Measurements from ENCODE around the gene FAM168B. TPM values are rescaled to one million over a fixed set of nuclear protein-coding genes. Genes with fewer than 3 reads are reported as not detected.

The FAM168B gene
- polyA plus RNA-seq, 1 experiment = 84.3 TPM

- DNase-seq (ENCODE audit: low read depth, low spot score) = no peak
- CTCF ChIA-PET = no interaction called here
- peaks cover 11% of the 10 kb centered on the region for H3K27me3 ChIP-seq (ENCODE audit: control insufficient read depth, insufficient read depth, low read length)
- no peak overlapping the region for H3K4me3 ChIP-seq (ENCODE audit: low read depth, low read length)
- H3K27ac ChIP-seq (ENCODE audit: low read depth, low read length) = no peak overlapping the region
- H3K9me3 ChIP-seq (ENCODE audit: control insufficient read depth, insufficient read depth, low read length) = no peaks in the 10 kb centered on the region; the same call in 1 of the 2 replicates
- POLR2A ChIA-PET = no interaction called here
- TF ChIP-seq CTCF (IDR thresholded peaks at IDR 0.05; ENCODE audit: low read depth, low read length) = no peak
These were observed 49.0 kb downstream of the FAM168B start for GRCh38 chr2:131044075-131044756.

DNA sequence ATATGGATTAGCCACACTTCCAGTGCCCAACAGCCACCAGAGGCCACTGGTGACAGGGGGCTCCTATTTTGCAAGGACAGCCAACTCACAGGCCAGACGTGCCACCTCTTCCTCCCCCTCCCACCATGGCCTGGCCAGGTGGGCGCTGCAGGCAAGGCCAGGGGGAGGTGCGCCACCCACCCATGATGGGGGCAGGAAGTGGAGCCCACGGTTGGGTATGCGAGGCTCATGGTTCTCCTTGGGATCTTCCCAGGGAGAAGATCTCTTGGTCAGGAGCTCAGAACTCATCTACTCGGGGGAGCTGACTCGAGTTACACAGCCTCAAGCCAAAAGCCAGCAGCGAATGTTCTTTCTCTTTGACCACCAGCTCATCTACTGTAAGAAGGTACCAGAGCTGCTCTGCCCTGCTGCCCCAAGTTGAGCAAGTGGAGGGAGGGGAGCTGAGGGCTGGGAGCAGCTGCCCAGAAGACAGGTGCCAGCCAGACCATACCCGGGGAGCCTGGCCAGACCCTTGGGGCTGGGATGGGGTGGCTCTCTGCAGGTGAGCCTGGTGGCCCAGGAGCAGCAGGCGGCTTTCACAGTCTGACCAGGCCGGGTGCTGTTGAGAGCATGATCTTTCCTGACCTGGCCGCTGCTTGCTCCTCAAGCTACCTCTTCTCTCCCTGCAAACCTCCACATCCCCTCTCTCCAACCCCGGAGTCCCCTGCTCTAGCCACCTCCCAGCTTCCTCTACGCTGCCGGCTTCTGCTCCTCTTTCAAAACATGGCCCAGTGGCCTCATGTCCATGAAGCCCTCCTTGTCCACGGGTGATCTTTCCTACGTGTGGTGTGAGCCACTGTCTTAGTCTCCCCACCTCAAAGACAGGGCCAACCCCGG, 49.8 kb downstream of the FAM168B start:
- ChIA-PET CTCF (no interaction called here), POLR2A (no interaction called here)
- Histone ChIP-seq H3K27ac (ENCODE audit: low read depth, low read length) (no peak overlapping the region), H3K4me3 (ENCODE audit: low read depth, low read length) (no peak overlapping the region), H3K9me3 (ENCODE audit: control insufficient read depth, insufficient read depth, low read length) (no peaks in the 10 kb centered on the region; the same call in 1 of the 2 replicates), H3K27me3 (ENCODE audit: control insufficient read depth, insufficient read depth, low read length) (peaks cover 17% of the 10 kb centered on the region)
- no peak for DNase-seq (ENCODE audit: low read depth, low spot score)
- no peak for TF ChIP-seq CTCF (IDR thresholded peaks at IDR 0.05; ENCODE audit: low read depth, low read length)

DNA sequence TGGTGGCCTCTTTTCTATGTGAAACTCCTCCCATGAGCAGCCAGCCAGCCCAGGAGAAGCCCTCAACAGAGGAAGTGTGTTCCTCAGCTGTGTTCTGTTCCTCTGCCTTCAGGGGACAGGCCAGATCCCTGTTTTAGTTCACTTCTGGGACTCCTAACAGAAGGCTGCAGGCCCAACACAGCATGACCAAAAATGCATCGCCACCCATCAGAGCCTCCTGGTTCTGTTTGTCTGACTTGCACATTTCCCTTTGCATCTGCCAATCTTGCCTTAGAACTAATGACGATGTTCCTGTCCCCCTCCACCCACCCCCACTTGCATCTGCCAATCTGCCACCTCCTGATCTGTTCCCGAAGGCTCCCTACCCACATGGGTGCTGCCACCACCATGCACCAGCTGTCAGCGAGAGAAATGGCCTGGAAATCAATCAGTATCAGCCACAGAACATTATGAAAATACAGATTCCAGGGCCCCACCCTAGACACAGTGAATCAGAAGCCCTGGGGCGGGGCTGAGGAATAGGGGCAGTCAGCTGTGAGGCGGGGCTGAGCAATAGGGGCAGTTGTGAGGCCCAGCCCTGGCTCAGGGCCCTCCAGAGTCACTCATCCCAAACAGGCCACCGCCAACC, 51.0 kb downstream of the FAM168B start:
- ChIA-PET POLR2A (no interaction called here), CTCF (no interaction called here)
- no peaks in the 10 kb centered on the region; the same call in 1 of the 2 replicates for H3K9me3 ChIP-seq (ENCODE audit: control insufficient read depth, insufficient read depth, low read length)
- peaks cover 24% of the 10 kb centered on the region for H3K27me3 ChIP-seq (ENCODE audit: control insufficient read depth, insufficient read depth, low read length)
- no peak overlapping the region for H3K27ac ChIP-seq (ENCODE audit: low read depth, low read length)
- no peak for DNase-seq (ENCODE audit: low read depth, low spot score)
- no peak for TF ChIP-seq CTCF (IDR thresholded peaks at IDR 0.05; ENCODE audit: low read depth, low read length)
- no peak overlapping the region for H3K4me3 ChIP-seq (ENCODE audit: low read depth, low read length)

DNA sequence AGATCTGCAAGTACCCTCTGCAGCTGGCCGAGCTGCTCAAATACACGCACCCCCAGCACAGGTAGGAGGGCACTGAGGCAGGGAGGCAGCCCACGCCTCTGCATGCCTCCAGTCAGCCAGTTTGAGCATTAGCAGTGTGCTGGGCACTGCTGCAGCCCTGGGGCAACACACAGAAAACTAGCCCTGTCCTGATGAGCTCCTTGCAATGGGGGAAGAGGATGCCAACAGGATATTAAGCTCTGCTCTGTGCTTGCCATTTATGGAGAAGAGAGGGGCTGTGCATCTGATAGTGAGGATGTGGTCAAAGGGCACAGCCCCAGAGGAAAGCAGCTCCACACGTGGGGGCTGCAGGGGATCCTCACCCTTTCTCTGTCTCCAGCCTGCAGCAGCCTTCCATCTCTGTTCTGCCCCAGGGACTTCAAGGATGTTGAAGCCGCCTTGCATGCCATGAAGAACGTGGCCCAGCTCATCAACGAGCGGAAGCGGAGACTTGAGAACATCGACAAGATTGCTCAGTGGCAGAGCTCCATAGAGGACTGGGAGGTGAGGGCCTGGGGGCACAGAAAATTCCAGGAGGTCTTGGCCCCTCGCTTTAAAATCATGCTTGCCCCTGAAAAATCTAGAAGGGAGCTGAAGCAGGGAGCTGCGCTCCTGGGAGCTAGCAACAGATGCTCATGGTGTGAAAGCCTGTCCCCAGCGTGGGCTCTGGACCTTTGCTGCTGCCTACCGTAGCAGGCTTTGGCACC, 51.7 kb downstream of the FAM168B start:
- TF ChIP-seq CTCF (IDR thresholded peaks at IDR 0.05; ENCODE audit: low read depth, low read length) = no peak
- no peaks in the 10 kb centered on the region; the same call in 1 of the 2 replicates for H3K9me3 ChIP-seq (ENCODE audit: control insufficient read depth, insufficient read depth, low read length)
- POLR2A ChIA-PET = no interaction called here
- no peak for DNase-seq (ENCODE audit: low read depth, low spot score)
- no peak overlapping the region for H3K4me3 ChIP-seq (ENCODE audit: low read depth, low read length)
- peaks cover 31% of the 10 kb centered on the region for H3K27me3 ChIP-seq (ENCODE audit: control insufficient read depth, insufficient read depth, low read length)
- H3K27ac ChIP-seq (ENCODE audit: low read depth, low read length) = no peak overlapping the region
- CTCF ChIA-PET = interaction anchor here (0.7 to 1.5 kb wide), 6 partner anchors 10 to 669 kb away, joined by 3 to 6 read pairs (median 4); no protein-coding TSS in a partner anchor
